Hepatocyte (in vitro differentiated cells): ENCODE measurements around the gene ACTG1.

Experiments
- CTCF ChIP-seq: fragments of 200-600 bp; sonication (generic); IDR thresholded peaks from 2 replicates; pipeline ENCODE4 v1.5.1; 2016; ENCODE audit warnings: antibody characterized with exemption, mild to moderate bottlenecking; ENCODE audit not compliant: poor library complexity
- EZH2phosphoT487 ChIP-seq: fragments of 200-600 bp; sonication (generic); IDR thresholded peaks from one replicate; pipeline ENCODE4 v1.6.1; 2018; ENCODE audit warnings: antibody characterized with exemption, mild to moderate bottlenecking, low read depth, moderate library complexity; ENCODE audit not compliant: unreplicated experiment, severe bottlenecking

DNA sequence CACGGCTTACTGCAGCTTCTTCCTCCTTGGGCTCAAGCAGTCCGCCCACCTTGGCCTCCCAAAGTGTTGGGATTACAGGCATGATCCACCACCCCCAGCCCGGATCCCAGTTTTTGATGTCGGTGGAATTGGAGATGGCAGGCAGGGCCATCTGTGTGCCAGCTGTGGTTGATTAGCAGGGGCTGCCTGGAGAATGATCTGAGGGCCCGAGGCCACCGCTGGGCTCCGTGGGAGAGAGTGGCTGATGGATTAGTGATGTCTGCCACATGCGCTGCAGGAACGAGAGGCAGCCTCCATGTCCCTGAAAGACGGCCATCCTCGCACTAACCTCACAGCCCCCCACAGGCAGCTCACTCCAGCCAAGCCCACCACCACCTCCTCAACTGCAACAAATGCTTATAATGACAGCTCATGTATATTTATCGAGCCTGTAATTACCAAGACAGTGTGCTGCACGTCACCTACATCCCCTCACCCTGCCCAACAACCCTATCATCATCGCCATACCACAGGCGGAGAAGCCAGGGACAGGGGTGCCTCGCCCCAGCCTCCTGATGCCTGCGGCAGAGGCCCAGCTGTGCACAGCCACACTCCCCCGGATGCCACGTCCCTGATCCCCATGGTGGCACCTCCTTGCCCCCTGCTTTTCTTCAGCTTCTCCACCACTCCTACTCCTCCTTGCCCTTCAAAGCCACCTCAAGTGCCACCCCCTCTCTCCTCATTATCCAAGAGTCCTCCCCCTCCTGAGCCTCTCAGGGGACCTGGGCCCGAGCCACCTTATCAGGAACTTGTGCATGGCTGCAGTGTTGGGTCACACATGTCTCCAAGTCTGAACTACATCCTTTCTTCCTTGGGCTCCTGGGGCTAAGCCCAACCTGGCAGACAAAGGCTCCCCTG lies 33.2 kb downstream of the ACTG1 start:
- TF ChIP-seq CTCF (no peak), EZH2phosphoT487 (no peak)
